HAP-1 (cell line): Measurements from ENCODE around the gene ARHGAP42.

Experiments used
- DNase-seq, 2 experiments: peaks; one replicate each; pipeline ENCODE4 v3.0.0-alpha.2; 2016 to 2020; ENCODE audit warnings: low spot score in 2 of 2
- H3K27me3 ChIP-seq: fragments of 250-450 bp; sonication (Bioruptor Pico); 2 replicates; pipeline ENCODE4 v1.5.1; 2020; ENCODE audit warnings: low read depth, mild to moderate bottlenecking, moderate library complexity
- H3K36me3 ChIP-seq: fragments of 250-450 bp; sonication (Bioruptor Pico); replicated peaks from 2 replicates; pipeline ENCODE4 v1.5.1; 2020; ENCODE audit warnings: mild to moderate bottlenecking
- H3K4me1 ChIP-seq: fragments of 250-450 bp; sonication (Bioruptor Pico); 2 replicates; pipeline ENCODE4 v1.5.1; 2020; ENCODE audit warnings: mild to moderate bottlenecking
- H3K4me3 ChIP-seq: fragments of 250-450 bp; sonication (Bioruptor Pico); 2 replicates; pipeline ENCODE4 v1.5.1; 2020; ENCODE audit warnings: mild to moderate bottlenecking, moderate library complexity
- H3K9me3 ChIP-seq: fragments of 250-450 bp; sonication (Bioruptor Pico); 2 replicates; pipeline ENCODE4 v1.5.1; 2020; ENCODE audit warnings: mild to moderate bottlenecking, moderate library complexity
- in situ Hi-C: fragments of 300-500 bp; cut with MboI; formaldehyde crosslinking; loops from 3 replicates; pipeline ENCODE4 v1.14.3; 2020; ENCODE audit warnings: low sequenced_read_pairs, inconsistent platforms, mixed read lengths

The ARHGAP42 gene

DNA sequence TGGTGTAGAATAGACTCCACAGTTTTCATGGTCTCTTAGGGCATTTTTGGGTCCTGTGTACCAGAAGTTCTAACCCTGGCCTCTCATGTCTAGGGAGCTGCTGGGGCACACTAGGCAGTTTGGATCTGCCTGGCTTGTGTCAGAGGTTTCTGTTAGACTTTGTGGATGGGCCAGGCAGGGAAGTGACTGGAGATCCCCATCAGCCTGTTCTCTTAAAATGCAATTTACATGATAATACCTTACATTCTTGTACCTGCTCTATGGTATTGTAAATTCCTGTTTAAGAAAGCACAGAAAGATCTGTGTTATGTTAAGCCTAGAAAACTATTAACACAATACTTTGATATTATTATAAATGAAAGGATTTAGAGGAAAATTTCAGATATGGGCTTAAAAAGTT lies 104.0 kb downstream of the ARHGAP42 start:
- Histone ChIP-seq H3K4me1 (peaks cover 18% of the 10 kb centered on the region), H3K36me3 (no peaks in the 10 kb centered on the region), H3K9me3 (no peaks in the 10 kb centered on the region), H3K4me3 (no peak overlapping the region), H3K27me3 (no peaks in the 10 kb centered on the region)
- peak; percentile 64 to 87 for DNase-seq
- in situ Hi-C loops, result no loop called here

DNA sequence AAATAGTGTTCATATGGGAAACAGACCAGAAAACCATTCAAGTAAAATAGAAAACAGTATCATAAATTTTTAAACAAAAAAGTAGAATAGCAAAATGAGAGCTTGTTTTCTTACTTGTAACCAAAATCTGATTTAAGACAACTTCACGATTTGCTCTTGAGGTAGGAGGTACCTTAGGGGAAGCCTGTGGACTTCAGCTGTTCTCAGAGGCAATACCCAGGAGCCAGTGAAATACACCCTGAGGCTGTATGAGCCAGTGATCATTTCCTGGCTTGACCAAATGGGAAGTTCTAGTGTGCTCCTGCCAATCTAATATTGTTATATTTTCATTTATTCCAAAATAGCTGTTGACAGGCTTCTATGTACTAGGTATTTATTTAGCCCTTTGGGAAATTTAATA lies 104.8 kb downstream of the ARHGAP42 start:
- Histone ChIP-seq H3K36me3 (no peaks in the 10 kb centered on the region), H3K27me3 (no peaks in the 10 kb centered on the region), H3K9me3 (no peaks in the 10 kb centered on the region), H3K4me3 (no peak overlapping the region), H3K4me1 (peaks cover 18% of the 10 kb centered on the region)
- in situ Hi-C loops, result no loop called here
- DNase-seq, result peak; percentile 65 to 74

DNA sequence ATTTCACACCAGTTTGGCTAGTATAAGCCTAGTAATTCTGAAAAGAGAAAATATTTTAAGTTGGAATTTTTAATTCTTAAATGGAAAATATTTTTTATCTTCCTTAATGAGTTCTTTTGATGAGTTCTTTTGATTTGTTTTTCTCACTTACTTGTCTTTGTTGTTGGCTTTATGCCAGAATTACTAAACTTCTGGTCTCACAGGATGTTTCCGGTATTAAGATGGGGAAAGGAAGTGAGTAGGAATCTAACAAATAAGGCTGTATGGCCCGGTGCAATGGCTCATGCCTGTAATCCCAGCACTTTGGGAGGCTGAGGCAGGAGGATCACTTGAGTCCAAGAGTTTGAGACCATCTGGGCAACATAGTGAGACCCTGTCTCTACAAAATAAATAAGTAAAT lies 106.4 kb downstream of the ARHGAP42 start:
- H3K4me1 ChIP-seq, result peaks cover 18% of the 10 kb centered on the region
- in situ Hi-C loops, result no loop called here

DNA sequence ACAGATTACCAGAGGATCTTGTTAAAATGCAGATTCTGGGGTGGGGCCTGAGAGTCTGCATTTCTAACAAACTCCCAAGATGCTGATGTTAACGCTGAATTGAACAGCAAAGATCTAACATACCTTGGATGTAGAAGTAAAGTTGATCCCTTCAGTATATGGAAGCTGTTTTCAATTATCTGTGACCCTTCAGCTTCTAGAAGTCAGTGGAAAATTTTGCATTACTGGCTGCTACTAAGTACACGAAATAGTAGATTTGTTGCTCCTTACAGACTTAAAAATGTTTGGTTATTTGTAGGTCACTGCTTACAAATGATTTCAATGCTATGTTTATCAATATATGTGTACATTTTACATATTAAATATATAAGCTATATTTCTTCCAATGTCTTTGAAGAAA lies 107.4 kb downstream of the ARHGAP42 start:
- Histone ChIP-seq H3K4me1 (peaks cover 18% of the 10 kb centered on the region), H3K4me3 (no peak overlapping the region), H3K9me3 (no peaks in the 10 kb centered on the region), H3K27me3 (no peaks in the 10 kb centered on the region), H3K36me3 (no peaks in the 10 kb centered on the region)
- DNase-seq, result no peak
- in situ Hi-C loops, result no loop called here

More for the DNA sequence above, 106.4 kb downstream of the ARHGAP42 start:
- Histone ChIP-seq H3K9me3 (no peaks in the 10 kb centered on the region), H3K27me3 (no peaks in the 10 kb centered on the region), H3K4me3 (no peak overlapping the region), H3K36me3 (no peaks in the 10 kb centered on the region)
- DNase-seq, result no peak

DNA sequence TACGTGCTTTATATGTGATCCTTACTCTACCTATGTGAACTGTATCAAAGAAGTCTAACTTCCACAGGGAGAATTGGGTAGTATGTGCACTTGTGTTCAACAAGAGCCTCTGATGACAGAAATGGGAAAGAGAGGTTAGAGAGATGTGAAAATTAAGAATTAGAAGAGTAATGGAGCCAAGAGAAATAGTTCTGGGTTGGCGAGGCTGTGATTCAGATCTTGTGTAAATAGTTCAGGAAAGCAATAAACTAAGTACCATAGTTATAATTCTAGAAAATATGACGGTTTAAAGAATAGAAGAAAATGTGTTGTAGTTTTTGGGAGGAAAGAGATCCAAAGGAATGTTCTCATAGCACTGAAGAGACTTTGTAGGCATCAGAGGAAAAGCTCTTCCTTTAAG lies 112.4 kb downstream of the ARHGAP42 start:
- in situ Hi-C loops, result no loop called here
- no peaks in the 10 kb centered on the region for H3K27me3 ChIP-seq
- no peaks in the 10 kb centered on the region for H3K4me1 ChIP-seq
- no peak overlapping the region for H3K4me3 ChIP-seq
- DNase-seq, result no peak
- H3K36me3 ChIP-seq, result no peaks in the 10 kb centered on the region
- no peaks in the 10 kb centered on the region for H3K9me3 ChIP-seq

DNA sequence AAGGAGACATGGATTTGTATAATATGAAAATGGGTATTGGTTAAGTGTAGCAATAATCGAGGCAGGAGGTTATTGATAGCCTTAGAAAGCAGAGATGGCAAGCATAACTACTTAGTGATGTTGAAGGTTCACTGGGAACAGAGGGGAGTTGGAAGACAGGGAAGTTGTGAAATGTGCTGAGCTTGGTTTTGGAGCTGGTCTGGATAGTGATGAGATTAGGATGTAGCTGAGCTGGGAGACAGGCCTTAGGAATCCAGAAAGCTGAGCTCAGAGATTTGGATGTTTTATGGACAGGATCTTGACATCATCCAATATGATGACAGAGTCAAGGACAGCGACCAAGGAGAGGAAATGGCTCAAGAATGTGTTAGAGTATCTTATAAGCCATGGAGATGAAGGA lies 113.1 kb downstream of the ARHGAP42 start:
- DNase-seq, result no peak
- no peaks in the 10 kb centered on the region for H3K27me3 ChIP-seq
- in situ Hi-C loops, result no loop called here

DNA sequence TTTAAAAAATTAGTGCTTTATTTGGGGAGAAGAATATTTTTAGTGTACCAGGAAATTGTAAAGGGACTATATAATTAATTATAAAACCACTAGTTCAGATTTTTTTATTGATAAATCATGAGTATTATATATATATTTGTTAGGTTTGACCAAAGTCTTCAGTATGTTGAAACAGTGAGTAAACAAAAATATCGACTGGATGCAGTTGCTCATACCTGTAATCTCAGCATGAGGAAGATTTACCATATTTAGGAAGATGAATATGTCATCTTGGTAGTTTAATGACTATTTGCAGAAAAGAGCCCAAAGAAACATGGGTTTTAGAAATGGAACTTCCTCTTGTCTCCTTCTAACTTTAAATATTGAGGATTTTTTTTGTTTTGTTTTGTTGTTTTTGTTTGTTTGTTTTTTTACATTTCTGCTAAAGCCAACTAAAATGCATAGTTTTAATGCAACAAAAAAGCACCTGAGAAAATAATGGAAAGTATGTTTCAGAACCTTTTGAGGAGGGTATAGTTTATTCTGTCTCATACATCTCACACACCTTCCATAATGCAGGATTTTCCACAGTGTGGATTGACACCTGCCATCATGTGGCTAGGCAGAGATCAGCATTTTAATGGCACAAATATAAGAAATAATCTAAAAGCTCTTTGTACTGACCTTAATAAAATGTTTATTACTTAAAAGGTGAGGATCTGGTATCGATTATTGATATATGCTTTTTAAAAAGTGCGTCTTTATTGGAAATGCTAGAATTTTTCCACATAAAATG lies 114.3 kb downstream of the ARHGAP42 start:
- in situ Hi-C loops, result no loop called here
- no peaks in the 10 kb centered on the region for H3K9me3 ChIP-seq
- H3K36me3 ChIP-seq, result no peaks in the 10 kb centered on the region
- no peak overlapping the region for H3K4me3 ChIP-seq
- H3K4me1 ChIP-seq, result no peaks in the 10 kb centered on the region
- no peaks in the 10 kb centered on the region for H3K27me3 ChIP-seq
- no peak for DNase-seq

More for the DNA sequence above, 113.1 kb downstream of the ARHGAP42 start:
- H3K4me3 ChIP-seq, result no peak overlapping the region
- H3K36me3 ChIP-seq, result no peaks in the 10 kb centered on the region
- H3K4me1 ChIP-seq, result no peaks in the 10 kb centered on the region
- no peaks in the 10 kb centered on the region for H3K9me3 ChIP-seq

DNA sequence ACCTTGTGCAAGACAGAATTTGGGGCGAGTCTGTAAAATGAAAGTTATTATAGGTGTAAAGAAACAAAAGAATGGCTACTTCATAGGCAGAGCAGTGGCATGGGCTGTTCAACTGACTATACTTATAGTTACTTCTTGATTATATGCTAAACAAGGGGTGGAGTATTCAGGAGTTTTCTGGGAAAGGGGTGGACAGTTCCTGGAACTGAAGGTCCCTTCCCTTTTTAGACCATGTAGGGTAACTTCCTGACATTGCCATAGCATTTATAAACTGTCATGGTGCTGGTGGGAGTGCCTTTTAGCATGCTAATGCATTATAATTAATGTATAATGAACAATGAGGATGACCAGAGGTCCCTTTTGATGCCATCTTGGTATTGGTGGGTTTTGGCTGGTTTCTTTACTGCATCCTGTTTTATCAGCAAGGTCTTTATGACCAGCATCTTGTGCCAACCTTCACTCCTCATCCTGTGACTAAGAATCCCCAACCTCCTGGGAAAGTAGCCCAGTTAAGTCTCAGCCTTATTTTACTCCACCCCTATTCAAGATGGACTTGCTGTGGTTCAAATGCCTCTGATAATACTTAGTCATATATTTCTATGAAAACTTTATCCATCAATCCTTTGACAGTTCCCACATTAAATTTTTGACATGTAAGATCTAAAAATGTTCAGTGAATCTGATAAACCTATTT lies 118.6 kb downstream of the ARHGAP42 start:
- H3K36me3 ChIP-seq, result no peaks in the 10 kb centered on the region
- no peak for DNase-seq
- H3K9me3 ChIP-seq, result no peaks in the 10 kb centered on the region
- in situ Hi-C loops, result no loop called here
- no peak overlapping the region for H3K4me3 ChIP-seq
- H3K27me3 ChIP-seq, result no peaks in the 10 kb centered on the region
- H3K4me1 ChIP-seq, result peaks cover 5% of the 10 kb centered on the region; the same call in 1 of the 2 replicates

DNA sequence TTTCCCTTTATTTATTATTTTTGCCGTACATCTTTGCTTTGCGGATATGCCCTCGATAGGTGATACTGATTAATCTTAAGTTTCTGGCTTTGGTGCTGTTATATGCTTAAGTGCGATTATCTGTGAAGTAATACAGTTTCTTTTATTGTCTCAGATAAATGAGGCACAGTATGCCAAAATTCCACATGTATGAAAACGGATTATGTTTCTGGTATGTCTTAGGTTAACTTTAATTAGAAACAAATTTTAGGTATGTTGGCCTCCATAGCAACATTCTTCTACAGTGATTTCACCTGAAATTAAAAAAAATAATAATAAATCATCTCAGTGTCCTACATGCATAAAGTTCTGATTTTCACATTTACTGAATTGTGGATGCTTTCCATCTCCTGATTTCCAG lies 119.2 kb downstream of the ARHGAP42 start:
- no peak for DNase-seq
- no peak overlapping the region for H3K4me3 ChIP-seq
- H3K4me1 ChIP-seq, result peaks cover 5% of the 10 kb centered on the region; the same call in 1 of the 2 replicates
- in situ Hi-C loops, result no loop called here
- no peaks in the 10 kb centered on the region for H3K9me3 ChIP-seq
- H3K36me3 ChIP-seq, result no peaks in the 10 kb centered on the region
- H3K27me3 ChIP-seq, result no peaks in the 10 kb centered on the region

DNA sequence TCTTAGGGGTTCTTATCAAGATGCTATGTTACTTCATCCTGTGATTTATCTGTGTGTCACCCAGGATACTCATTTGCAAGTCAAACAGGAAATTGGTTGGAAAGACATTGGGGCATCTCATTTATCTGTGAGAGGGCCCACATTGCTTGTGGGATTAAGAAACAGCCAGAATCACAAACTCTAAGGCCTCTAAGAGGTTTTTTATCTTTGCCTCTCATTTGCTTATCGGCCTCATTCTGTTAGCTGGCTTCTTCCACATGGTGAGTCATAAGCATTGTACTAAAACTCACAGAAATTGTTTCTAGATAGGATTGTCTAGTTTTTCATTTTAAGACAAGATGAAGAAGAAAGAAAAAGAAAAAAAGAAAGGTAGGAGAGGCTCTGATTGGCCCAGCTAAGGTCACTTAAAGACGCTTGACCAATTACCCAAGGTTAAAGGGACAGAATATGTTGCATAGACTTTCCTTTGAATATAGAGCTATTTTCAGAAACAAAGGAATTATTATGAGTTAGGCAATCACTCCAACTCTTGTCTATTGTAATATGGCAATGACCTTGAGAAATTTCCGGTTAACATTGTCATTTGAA lies 121.9 kb downstream of the ARHGAP42 start:
- no peaks in the 10 kb centered on the region for H3K9me3 ChIP-seq
- no peak overlapping the region for H3K4me3 ChIP-seq
- no peak for DNase-seq
- no peaks in the 10 kb centered on the region for H3K27me3 ChIP-seq
- H3K4me1 ChIP-seq, result peaks cover 5% of the 10 kb centered on the region; the same call in 1 of the 2 replicates
- H3K36me3 ChIP-seq, result no peaks in the 10 kb centered on the region
- in situ Hi-C loops, result no loop called here

DNA sequence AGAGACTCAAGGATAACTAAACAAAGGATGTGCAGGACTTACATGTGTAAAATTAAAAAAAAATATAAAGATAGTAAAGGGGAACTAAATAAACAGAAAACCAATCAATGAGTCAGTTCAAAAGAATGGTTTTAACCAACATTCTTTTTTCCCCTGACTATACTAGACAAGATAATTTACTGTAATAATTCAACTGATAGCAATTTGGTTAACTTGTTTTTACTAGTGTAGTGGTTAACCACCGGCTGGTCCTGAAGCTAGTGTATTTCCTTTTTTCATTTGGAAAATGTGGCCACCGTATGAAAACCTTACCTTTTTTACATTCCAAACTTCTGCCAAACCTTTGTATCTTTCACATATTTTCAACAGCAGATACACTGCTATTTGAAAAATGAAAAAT lies 123.1 kb downstream of the ARHGAP42 start:
- H3K27me3 ChIP-seq, result no peaks in the 10 kb centered on the region
- no peaks in the 10 kb centered on the region for H3K9me3 ChIP-seq
- DNase-seq, result no peak
- H3K4me1 ChIP-seq, result peaks cover 5% of the 10 kb centered on the region; the same call in 1 of the 2 replicates
- no peak overlapping the region for H3K4me3 ChIP-seq
- in situ Hi-C loops, result no loop called here
- no peaks in the 10 kb centered on the region for H3K36me3 ChIP-seq

DNA sequence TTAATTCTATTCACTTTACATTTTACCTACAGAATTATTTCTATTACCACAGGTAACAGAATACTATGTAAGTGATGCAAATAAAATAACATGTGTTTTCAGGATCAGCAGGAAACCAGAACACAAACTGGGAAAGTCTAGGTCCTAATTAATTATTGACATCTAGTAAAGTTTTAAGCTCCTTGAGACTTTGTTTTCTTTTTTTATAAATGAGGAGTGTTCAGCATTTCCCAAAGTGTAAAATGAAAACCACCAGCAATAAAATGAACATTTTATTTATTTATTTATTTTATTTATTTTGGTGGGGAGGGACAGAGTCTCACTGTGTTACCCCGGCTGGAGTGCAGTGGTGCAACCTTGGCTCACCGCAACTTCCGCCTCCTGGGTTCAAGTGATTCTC lies 123.6 kb downstream of the ARHGAP42 start:
- Histone ChIP-seq H3K9me3 (no peaks in the 10 kb centered on the region), H3K4me1 (peaks cover 5% of the 10 kb centered on the region; the same call in 1 of the 2 replicates), H3K4me3 (no peak overlapping the region), H3K36me3 (no peaks in the 10 kb centered on the region), H3K27me3 (no peaks in the 10 kb centered on the region)
- in situ Hi-C loops, result no loop called here
- DNase-seq, result no peak

DNA sequence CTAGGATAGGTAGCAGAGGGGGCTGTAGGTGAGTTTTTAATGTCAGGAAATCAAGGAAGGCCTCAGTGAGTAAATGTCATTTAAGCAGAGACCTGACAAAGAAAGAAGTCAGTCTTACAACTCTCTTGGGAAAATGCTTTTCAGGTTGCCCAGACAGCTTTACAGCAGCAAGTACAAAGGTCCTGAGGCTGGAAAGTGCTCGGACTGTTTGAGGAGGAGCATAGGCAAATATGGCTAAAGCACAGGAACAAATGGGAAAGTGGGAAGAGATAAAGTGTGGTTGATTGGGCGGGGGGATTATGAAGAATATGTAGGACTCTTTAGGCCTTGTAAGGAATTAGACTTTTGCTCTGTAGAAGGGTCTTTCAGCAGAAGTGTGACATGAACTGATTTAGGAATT lies 125.4 kb downstream of the ARHGAP42 start:
- Histone ChIP-seq H3K4me3 (no peak overlapping the region), H3K4me1 (peaks cover 5% of the 10 kb centered on the region; the same call in 1 of the 2 replicates), H3K27me3 (no peaks in the 10 kb centered on the region), H3K36me3 (no peaks in the 10 kb centered on the region), H3K9me3 (no peaks in the 10 kb centered on the region)
- no peak for DNase-seq
- in situ Hi-C loops, result no loop called here

DNA sequence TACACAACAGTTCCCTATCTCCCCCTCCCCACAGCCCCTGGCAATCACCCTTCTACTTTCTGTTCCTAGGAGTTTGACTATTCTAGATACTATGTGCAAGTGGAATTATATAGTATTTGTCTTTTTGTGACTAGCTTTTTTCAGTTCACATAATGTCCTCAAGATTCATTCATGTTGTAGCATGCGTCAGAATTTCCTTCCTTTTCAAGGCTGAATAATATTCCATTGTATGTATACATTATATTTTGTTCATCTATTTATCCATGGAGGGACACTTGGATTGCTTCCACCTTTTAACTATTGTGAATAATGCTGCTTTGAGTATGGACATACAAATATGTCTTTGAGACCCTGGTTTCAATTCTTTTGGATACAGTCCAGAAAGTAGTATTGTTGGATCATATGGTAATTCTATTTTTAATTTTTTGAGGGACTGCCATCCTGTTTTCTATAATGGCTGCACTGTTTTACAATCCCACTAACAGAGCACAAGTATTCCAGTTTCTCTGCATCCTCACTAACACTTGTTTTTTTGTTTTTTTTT lies 128.8 kb downstream of the ARHGAP42 start:
- Histone ChIP-seq H3K4me3 (no peak overlapping the region), H3K9me3 (no peaks in the 10 kb centered on the region), H3K4me1 (no peaks in the 10 kb centered on the region), H3K36me3 (no peaks in the 10 kb centered on the region), H3K27me3 (no peaks in the 10 kb centered on the region)
- in situ Hi-C loops, result no loop called here
- DNase-seq, result no peak
